HEK293 (cell line): ENCODE data around the gene CNST.

Source experiments
- CTCF ChIA-PET: fragments of 350-600 bp; formaldehyde crosslinking; extraction: SDS; loops from one replicate; lab custom pipeline; 2021; ENCODE audit warnings: antibody characterized with exemption; lab: Yijun Ruan, JAX
- POLR2A ChIA-PET: fragments of 300-600 bp; formaldehyde crosslinking; extraction: SDS; loops from one replicate; lab custom pipeline; 2020; ENCODE audit warnings: antibody characterized with exemption, inconsistent platforms; lab: Yijun Ruan, JAX
- H3K27ac ChIP-seq: fragments of 200-500 bp; sonication (Bioruptor generic); 2 replicates; pipeline ENCODE4 v1.5.1; 2014; ENCODE audit warnings: low read depth, low read length, control low read depth, inconsistent platforms; ENCODE audit errors: extremely low read depth
- H3K36me3 ChIP-seq, 2 experiments: fragments of 200-500 bp in 1 of 2; sonication (Bioruptor generic) in 1 of 2; 1 replicate in 1 of 2; 2 replicates in 1 of 2; pipeline ENCODE4 v1.5.1; 2014 to 2017; ENCODE audit warnings: inconsistent platforms in 2 of 2, low read length in 2 of 2; ENCODE audit not compliant: control insufficient read depth in 2 of 2, insufficient read depth in 1 of 2
- H3K4me1 ChIP-seq: fragments of 200-500 bp; sonication (Bioruptor generic); 2 replicates; pipeline ENCODE4 v1.5.1; 2014; ENCODE audit warnings: mild to moderate bottlenecking, low read length, inconsistent platforms; ENCODE audit not compliant: control insufficient read depth, insufficient read depth
- H3K4me3 ChIP-seq: 2 replicates; pipeline ENCODE4 v1.5.1; 2011; ENCODE audit warnings: low read depth, mild to moderate bottlenecking, control low read depth, low read length, moderate library complexity
- H3K9me3 ChIP-seq: fragments of 200-500 bp; sonication (Bioruptor generic); 2 replicates; pipeline ENCODE4 v1.5.1; 2014; ENCODE audit warnings: low read depth, low read length, inconsistent platforms; ENCODE audit not compliant: control insufficient read depth, insufficient read depth
- BCL11A ChIP-seq: fragments of 450-650 bp; formaldehyde crosslinking; IDR thresholded peaks from 2 replicates; pipeline ENCODE4 v1.5.1; 2016; ENCODE audit warnings: low read depth, missing biosample characterization, missing genetic modification characterization
- IKZF3 ChIP-seq: fragments of 450-650 bp; IDR thresholded peaks from 2 replicates; pipeline ENCODE4 v1.5.0; 2018; ENCODE audit warnings: missing biosample characterization, mild to moderate bottlenecking, missing genetic modification characterization, moderate library complexity
- KLF10 ChIP-seq: fragments of 450-650 bp; IDR thresholded peaks from 2 replicates; pipeline ENCODE4 v1.5.1; 2018; ENCODE audit warnings: missing biosample characterization, mild to moderate bottlenecking, missing genetic modification characterization
- MEIS1 ChIP-seq: sonication (generic); formaldehyde crosslinking; IDR thresholded peaks from 2 replicates; pipeline ENCODE4 v1.8.1; 2022; ENCODE audit warnings: missing genetic modification reagents, mild to moderate bottlenecking, borderline replicate concordance
- PBX3 ChIP-seq: sonication (generic); formaldehyde crosslinking; IDR thresholded peaks from 2 replicates; pipeline ENCODE4 v1.8.1; 2022; ENCODE audit warnings: mild to moderate bottlenecking, moderate library complexity, missing genetic modification reagents
- PRDM6 ChIP-seq: fragments of 450-650 bp; formaldehyde crosslinking; IDR thresholded peaks from 2 replicates; pipeline ENCODE4 v1.5.1; 2017; ENCODE audit warnings: missing biosample characterization, missing genetic modification characterization
- YY2 ChIP-seq: fragments of 450-650 bp; formaldehyde crosslinking; IDR thresholded peaks from 2 replicates; pipeline ENCODE4 v1.5.1; 2016; ENCODE audit warnings: missing biosample characterization, missing genetic modification characterization
- ZBTB26 ChIP-seq: fragments of 450-650 bp; formaldehyde crosslinking; optimal IDR thresholded peaks from 2 replicates; pipeline ENCODE3; 2016; ENCODE audit warnings: missing biosample characterization, mild to moderate bottlenecking, missing genetic modification characterization
- ZIC2 ChIP-seq: fragments of 450-650 bp; formaldehyde crosslinking; IDR thresholded peaks from 2 replicates; pipeline ENCODE4 v1.5.1; 2016; ENCODE audit warnings: missing biosample characterization, missing genetic modification characterization
- ZNF114 ChIP-seq: fragments of 450-650 bp; formaldehyde crosslinking; IDR thresholded peaks from 2 replicates; pipeline ENCODE4 v1.5.0; 2017; ENCODE audit warnings: missing biosample characterization, missing genetic modification characterization
- ZNF138 ChIP-seq: fragments of 450-650 bp; formaldehyde crosslinking; IDR thresholded peaks from 2 replicates; pipeline ENCODE4 v1.5.1; 2016; ENCODE audit warnings: missing biosample characterization, missing genetic modification characterization, borderline replicate concordance
- ZNF223 ChIP-seq: fragments of 450-650 bp; formaldehyde crosslinking; IDR thresholded peaks from 2 replicates; pipeline ENCODE4 v1.5.1; 2016; ENCODE audit warnings: missing biosample characterization, missing genetic modification characterization
- ZNF280D ChIP-seq: fragments of 450-650 bp; formaldehyde crosslinking; IDR thresholded peaks from 2 replicates; pipeline ENCODE4 v1.5.1; 2016; ENCODE audit warnings: missing biosample characterization, missing genetic modification characterization
- ZNF324 ChIP-seq: fragments of 450-650 bp; formaldehyde crosslinking; IDR thresholded peaks from 2 replicates; pipeline ENCODE4 v1.5.1; 2016; ENCODE audit warnings: missing biosample characterization, missing genetic modification characterization
- ZNF404 ChIP-seq: fragments of 450-650 bp; formaldehyde crosslinking; IDR thresholded peaks from 2 replicates; pipeline ENCODE4 v1.5.1; 2017; ENCODE audit warnings: missing biosample characterization, missing genetic modification characterization
- ZNF529 ChIP-seq: fragments of 450-650 bp; formaldehyde crosslinking; IDR thresholded peaks from 2 replicates; pipeline ENCODE4 v1.5.1; 2017; ENCODE audit warnings: missing genetic modification characterization, missing biosample characterization; ENCODE audit not compliant: insufficient replicate concordance
- ZNF580 ChIP-seq: fragments of 450-650 bp; formaldehyde crosslinking; IDR thresholded peaks from 2 replicates; pipeline ENCODE4 v1.5.1; 2016; ENCODE audit warnings: missing biosample characterization, missing genetic modification characterization
- ZNF701 ChIP-seq: fragments of 450-650 bp; formaldehyde crosslinking; IDR thresholded peaks from 2 replicates; pipeline ENCODE4 v1.5.1; 2016; ENCODE audit warnings: missing biosample characterization, missing genetic modification characterization

Gene CNST

GRCh38 chr1:246573491-246573890 is 7.2 kb downstream of the CNST start:
- no peaks in the 10 kb centered on the region for H3K4me1 ChIP-seq
- no peak for TF ChIP-seq ZNF223 (tag by site-specific recombination)
- H3K36me3 ChIP-seq = no peaks in the 10 kb centered on the region
- no peak overlapping the region for H3K4me3 ChIP-seq
- no peak overlapping the region for H3K27ac ChIP-seq
- ChIA-PET CTCF (no interaction called here), POLR2A (no interaction called here)
- no peaks in the 10 kb centered on the region for H3K9me3 ChIP-seq

GRCh38 chr1:246576709-246577032 is 10.4 kb downstream of the CNST start:
- TF ChIP-seq PBX3 (no peak), ZNF280D (tag by site-specific recombination) (no peak), ZNF701 (tag by site-specific recombination) (no peak), ZNF404 (tag by site-specific recombination) (no peak), ZBTB26 (tag by site-specific recombination) (no peak), ZNF138 (tag by site-specific recombination) (no peak), KLF10 (tag by site-specific recombination) (no peak), PRDM6 (no peak), IKZF3 (tag by site-specific recombination) (no peak), ZNF114 (tag by site-specific recombination) (no peak), MEIS1 (no peak), ZNF223 (tag by site-specific recombination) (no peak), ZNF324 (tag by site-specific recombination) (no peak), YY2 (tag by site-specific recombination) (no peak), ZNF580 (tag by site-specific recombination) (no peak), ZNF529 (tag by site-specific recombination) (no peak), BCL11A (tag by site-specific recombination) (no peak), ZIC2 (tag by site-specific recombination) (no peak)
- POLR2A ChIA-PET = no interaction called here
- no peaks in the 10 kb centered on the region for H3K9me3 ChIP-seq
- no peak overlapping the region for H3K27ac ChIP-seq
- H3K4me3 ChIP-seq = no peak overlapping the region
- H3K36me3 ChIP-seq = no peaks in the 10 kb centered on the region
- H3K4me1 ChIP-seq = no peaks in the 10 kb centered on the region
- CTCF ChIA-PET = no interaction called here
